Loucy (cell line): ENCODE results near the gene MTG2.

ENCODE experiments used
- CTCF ChIP-seq: fragments of 200-600 bp; sonication (generic); conservative IDR thresholded peaks from 2 replicates; pipeline ENCODE4 v1.5.1; 2014; ENCODE audit warnings: mild to moderate bottlenecking, antibody characterized with exemption, low read length
- EZH2phosphoT487 ChIP-seq: fragments of 200-600 bp; IDR thresholded peaks from 2 replicates; pipeline ENCODE4 v1.6.1; 2018; ENCODE audit warnings: antibody characterized with exemption, mild to moderate bottlenecking, moderate library complexity, borderline replicate concordance

- no peak for TF ChIP-seq CTCF
- no peak for TF ChIP-seq EZH2phosphoT487
Measured at GRCh38 chr20:62248890-62249560, 66.2 kb downstream of the MTG2 start.
